GM23338 (cell line): ENCODE measurements around the gene CLEC18C. TPM values are rescaled to one million over a fixed set of nuclear protein-coding genes. Genes with fewer than 3 reads are reported as not detected.
"Not testable (repeated sequence)": the region's sequence is repeated elsewhere in the genome, so short reads cannot be mapped to it uniquely, and the experiment has no call there.

Experiments
- ATAC-seq: fragments of 200-7000 bp; cut with Tn5 transposase; 3 replicates; pipeline ENCODE4 v1.9.1; 2020
- DNase-seq: peaks from one replicate; pipeline ENCODE4 v3.0.0-alpha.2; 2015; ENCODE audit warnings: low spot score
- H2AFZ ChIP-seq: fragments of 200-600 bp; sonication (generic); 2 replicates; pipeline ENCODE4 v1.8.0; 2016; ENCODE audit warnings: antibody characterized with exemption, mild to moderate bottlenecking, moderate library complexity
- H3F3A ChIP-seq: fragments of 200-600 bp; sonication (generic); replicated peaks from 2 replicates; pipeline ENCODE4 v1.8.0; 2017; ENCODE audit warnings: antibody characterized with exemption, mixed run types, low read depth
- H3K27ac ChIP-seq: fragments of 200-600 bp; sonication (generic); 2 replicates; pipeline ENCODE4 v1.6.1; 2016; ENCODE audit warnings: low read depth
- H3K27me3 ChIP-seq: fragments of 200-600 bp; sonication (generic); 2 replicates; pipeline ENCODE4 v1.8.0; 2016; ENCODE audit warnings: mild to moderate bottlenecking, mixed run types, moderate library complexity; ENCODE audit not compliant: insufficient read depth
- H3K36me3 ChIP-seq: fragments of 200-600 bp; sonication (generic); 2 replicates; pipeline ENCODE4 v1.8.0; 2016; ENCODE audit warnings: mild to moderate bottlenecking; ENCODE audit not compliant: insufficient read depth
- H3K4me1 ChIP-seq: fragments of 200-600 bp; sonication (generic); 2 replicates; pipeline ENCODE4 v1.8.0; 2016; ENCODE audit warnings: mild to moderate bottlenecking, moderate library complexity; ENCODE audit not compliant: insufficient read depth
- H3K4me2 ChIP-seq: fragments of 200-600 bp; sonication (generic); 2 replicates; pipeline ENCODE4 v1.7.1; 2017; ENCODE audit warnings: mixed run types
- H3K4me3 ChIP-seq: fragments of 200-600 bp; sonication (generic); 2 replicates; pipeline ENCODE4 v1.6.1; 2016; ENCODE audit warnings: mixed run types
- H3K79me2 ChIP-seq: fragments of 200-600 bp; sonication (generic); replicated peaks from 2 replicates; pipeline ENCODE4 v1.8.0; 2017; ENCODE audit warnings: mild to moderate bottlenecking; ENCODE audit not compliant: insufficient read depth
- H3K9me2 ChIP-seq: fragments of 200-600 bp; sonication (generic); 2 replicates; pipeline ENCODE4 v1.8.0; 2017; ENCODE audit not compliant: insufficient read depth
- H4K20me1 ChIP-seq: fragments of 200-600 bp; sonication (generic); replicated peaks from 2 replicates; pipeline ENCODE4 v1.8.0; 2017; ENCODE audit warnings: mild to moderate bottlenecking; ENCODE audit not compliant: insufficient read depth
- H3K27ac Mint-ChIP-seq: 2 replicates; pipeline ENCODE4 v1.8.0; 2020; ENCODE audit warnings: inconsistent platforms, mild to moderate bottlenecking, moderate library complexity, mixed read lengths
- H3K27me3 Mint-ChIP-seq: 3 replicates; pipeline ENCODE4 v1.8.0; 2022; ENCODE audit warnings: low read depth, mild to moderate bottlenecking, moderate library complexity, mixed read lengths, inconsistent platforms; ENCODE audit not compliant: insufficient read depth, poor library complexity
- H3K36me3 Mint-ChIP-seq: 3 replicates; pipeline ENCODE4 v1.8.0; 2021; ENCODE audit warnings: low read depth, mild to moderate bottlenecking, inconsistent platforms, moderate library complexity, mixed read lengths
- H3K4me1 Mint-ChIP-seq: 3 replicates; pipeline ENCODE4 v1.8.0; 2020; ENCODE audit warnings: mild to moderate bottlenecking, inconsistent platforms, mixed read lengths
- H3K4me3 Mint-ChIP-seq: 3 replicates; pipeline ENCODE4 v1.8.0; 2021; ENCODE audit warnings: moderate library complexity, mild to moderate bottlenecking, inconsistent platforms, mixed read lengths
- H3K9me3 Mint-ChIP-seq: 3 replicates; pipeline ENCODE4 v1.8.0; 2020; ENCODE audit warnings: moderate library complexity, mild to moderate bottlenecking, inconsistent platforms, mixed read lengths
- polyA plus RNA-seq: library from polyadenylated mRNA; unstranded; fragments of >200 nt; fragmentation: Nextera tagmentation; extraction: Ambion mirVana; gene quantifications from 2 replicates; pipeline ENCODE4 v1.2.1, GENCODE V29; 2016
- total RNA-seq: library from RNA; depleted of rRNA; stranded (reverse); fragments of >200 nt; shearing (Covaris generic); gene quantifications from 2 replicates; pipeline ENCODE4 v1.2.3, GENCODE V29; 2014

Gene CLEC18C
- total and polyA plus RNA-seq, 2 experiments from 2014 or later, result 0.06 TPM; not detected in 1

DNA sequence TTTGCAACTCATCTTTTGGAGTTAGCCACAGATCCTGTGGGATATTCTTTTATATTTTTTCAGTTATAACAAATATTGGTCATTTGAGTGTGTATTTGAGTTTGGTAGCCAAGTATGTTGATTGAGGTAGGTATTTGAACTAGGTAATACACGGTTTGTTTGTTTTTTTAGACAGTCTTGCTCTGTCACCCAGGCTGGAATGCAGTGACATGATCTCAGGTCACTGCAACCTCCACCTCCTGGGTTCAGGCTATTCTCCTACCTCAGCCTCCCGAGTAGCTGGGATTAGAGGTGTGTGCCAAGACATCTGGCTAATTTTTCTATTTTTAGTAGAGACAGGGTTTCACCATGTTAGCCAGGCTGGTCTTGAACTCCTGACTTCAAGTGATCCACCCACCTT is 37.0 kb upstream of the CLEC18C start:
- not testable (repeated sequence) for H3K9me2 ChIP-seq, H3K4me3 Mint-ChIP-seq, DNase-seq, H3K4me3 ChIP-seq, H2AFZ ChIP-seq, H4K20me1 ChIP-seq, H3K4me1 ChIP-seq, H3F3A ChIP-seq, ATAC-seq, H3K27ac ChIP-seq, H3K27me3 Mint-ChIP-seq, H3K9me3 Mint-ChIP-seq, H3K27ac Mint-ChIP-seq, H3K79me2 ChIP-seq, H3K4me1 Mint-ChIP-seq, H3K4me2 ChIP-seq, H3K27me3 ChIP-seq
- peaks cover 30% of the 10 kb centered on the region for H3K36me3 ChIP-seq
- peaks cover 74% of the 10 kb centered on the region for H3K36me3 Mint-ChIP-seq

DNA sequence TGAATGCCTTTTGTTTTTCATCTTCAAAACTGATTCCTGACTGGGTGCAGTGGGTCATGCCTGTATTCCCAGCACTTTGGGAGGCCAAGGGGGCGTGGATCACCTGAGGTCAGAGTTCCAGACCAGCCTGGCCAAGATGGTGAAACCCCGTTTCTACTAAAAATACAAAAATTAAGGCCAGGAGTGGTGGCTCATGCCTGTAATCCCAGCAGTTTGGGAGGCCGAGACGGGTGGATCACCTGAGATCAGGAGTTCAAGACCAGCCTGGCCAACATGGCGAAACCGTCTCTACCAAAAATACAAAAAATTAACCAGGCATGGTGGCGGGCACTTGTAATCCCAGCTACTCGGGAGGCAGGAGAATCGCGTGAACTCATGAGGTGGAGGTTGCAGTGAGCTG is 30.8 kb upstream of the CLEC18C start:
- H3K27me3 ChIP-seq, H3F3A ChIP-seq, H3K9me3 Mint-ChIP-seq, H3K4me1 ChIP-seq, H3K4me1 Mint-ChIP-seq, ATAC-seq, H3K79me2 ChIP-seq, H3K4me2 ChIP-seq, H3K4me3 ChIP-seq, H3K27me3 Mint-ChIP-seq, H3K9me2 ChIP-seq, H3K27ac Mint-ChIP-seq, DNase-seq, H3K4me3 Mint-ChIP-seq, H4K20me1 ChIP-seq, H2AFZ ChIP-seq, H3K27ac ChIP-seq: not testable (repeated sequence)
- peaks cover 23% of the 10 kb centered on the region for H3K36me3 ChIP-seq
- peaks cover 64% of the 10 kb centered on the region for H3K36me3 Mint-ChIP-seq

DNA sequence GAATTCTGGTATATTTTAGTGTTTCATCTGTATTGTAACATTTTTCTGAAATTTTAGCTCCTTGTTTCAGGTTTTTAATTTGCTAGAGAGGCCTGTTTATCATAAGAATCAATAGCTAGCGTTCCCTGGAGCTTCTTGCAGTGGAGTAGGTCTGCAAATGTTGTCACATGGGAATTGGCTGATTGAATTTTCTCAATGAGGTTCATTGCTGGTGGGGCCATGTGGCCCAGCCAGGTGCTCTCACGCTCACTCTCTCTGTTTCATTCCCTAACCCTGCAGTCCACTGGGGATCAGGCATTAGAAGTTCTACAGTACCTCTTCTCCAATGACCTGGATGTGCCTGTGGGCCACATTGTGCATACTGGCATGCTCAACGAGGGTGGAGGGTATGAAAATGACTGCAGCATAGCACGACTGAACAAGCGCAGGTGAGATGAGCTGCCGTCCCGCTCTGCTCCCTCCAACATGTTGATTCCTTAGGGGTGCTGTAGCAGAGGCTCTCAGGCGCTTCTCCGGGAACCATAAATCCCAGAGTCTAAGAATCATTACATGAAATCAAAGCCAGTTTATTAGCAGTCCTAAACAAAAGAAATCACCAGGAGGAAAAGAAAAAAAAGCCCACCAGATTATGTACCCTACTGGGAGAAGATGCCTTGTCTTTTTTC is 30.2 kb upstream of the CLEC18C start:
- H3K36me3 Mint-ChIP-seq, result peaks cover 65% of the 10 kb centered on the region
- not testable (repeated sequence) for ATAC-seq

DNA sequence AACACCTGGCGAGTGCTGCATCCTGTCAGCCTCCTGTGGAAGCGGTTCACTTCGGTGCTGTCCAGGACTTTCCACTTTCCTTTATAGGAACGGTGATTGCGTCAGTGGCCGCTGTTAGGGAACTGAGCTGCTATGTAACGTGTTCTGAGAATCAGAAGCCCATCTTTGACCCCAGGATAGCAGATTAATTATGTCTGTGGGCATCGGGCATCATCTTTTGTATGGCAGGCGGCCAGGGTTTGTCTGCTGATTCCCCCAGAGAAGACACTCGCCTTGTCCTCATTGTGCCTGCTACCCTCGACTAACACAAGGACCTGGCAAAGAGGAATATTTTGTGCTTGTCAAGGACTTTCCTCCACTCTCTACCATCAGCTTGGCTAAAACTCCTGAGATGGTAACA is 25.7 kb upstream of the CLEC18C start:
- H3K36me3 ChIP-seq, result peaks cover 40% of the 10 kb centered on the region
- H3K4me1 ChIP-seq, H3K27me3 ChIP-seq, H3K9me2 ChIP-seq, H3K4me2 ChIP-seq, DNase-seq, H3K79me2 ChIP-seq, ATAC-seq, H3K4me3 ChIP-seq, H3K9me3 Mint-ChIP-seq, H3K27ac Mint-ChIP-seq, H2AFZ ChIP-seq, H3K4me1 Mint-ChIP-seq, H3K27ac ChIP-seq, H3K27me3 Mint-ChIP-seq, H3K4me3 Mint-ChIP-seq: not testable (repeated sequence)
- H4K20me1 ChIP-seq, result peaks cover 25% of the 10 kb centered on the region; the same call in 1 of the 2 replicates
- peaks cover 73% of the 10 kb centered on the region for H3K36me3 Mint-ChIP-seq
- H3F3A ChIP-seq, result peaks cover 14% of the 10 kb centered on the region

More for the DNA sequence above, 30.2 kb upstream of the CLEC18C start:
- not testable (repeated sequence) for H3K4me1 ChIP-seq, H3K4me3 ChIP-seq, H3K27ac Mint-ChIP-seq, H3K79me2 ChIP-seq, H3K9me2 ChIP-seq, H3K4me3 Mint-ChIP-seq, H3K9me3 Mint-ChIP-seq, H3K4me1 Mint-ChIP-seq, H3F3A ChIP-seq, H4K20me1 ChIP-seq, DNase-seq, H3K27me3 Mint-ChIP-seq, H3K27me3 ChIP-seq, H3K27ac ChIP-seq, H2AFZ ChIP-seq, H3K4me2 ChIP-seq
- H3K36me3 ChIP-seq, result peaks cover 23% of the 10 kb centered on the region

DNA sequence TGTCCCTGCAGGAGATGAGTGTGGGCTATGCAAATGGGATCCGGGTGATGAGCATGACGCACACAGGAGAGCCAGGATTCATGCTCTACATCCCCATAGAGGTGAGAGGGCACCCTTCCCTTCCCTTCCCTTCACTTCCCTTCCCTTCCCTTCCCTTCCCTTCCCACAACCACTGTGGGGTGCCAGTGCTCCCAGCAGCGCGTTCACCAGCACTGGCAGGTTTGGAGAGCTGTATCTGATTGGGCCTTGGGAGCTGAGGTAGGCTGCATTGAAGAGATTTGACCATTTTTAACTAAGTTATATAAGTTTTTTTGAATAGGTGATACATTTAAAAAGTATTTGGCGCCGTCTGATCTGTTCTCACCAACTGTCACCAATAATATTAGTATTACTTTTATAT is 25.1 kb upstream of the CLEC18C start:
- not testable (repeated sequence) for H3K4me1 ChIP-seq, H3K27me3 Mint-ChIP-seq, H3K4me3 Mint-ChIP-seq, H3K4me2 ChIP-seq, ATAC-seq, H3K79me2 ChIP-seq, H3K4me3 ChIP-seq, H3K4me1 Mint-ChIP-seq, H3K27ac Mint-ChIP-seq, DNase-seq, H3K9me2 ChIP-seq, H3K27ac ChIP-seq, H2AFZ ChIP-seq, H3K9me3 Mint-ChIP-seq, H3K27me3 ChIP-seq
- H3K36me3 Mint-ChIP-seq, result peaks cover 73% of the 10 kb centered on the region
- H3F3A ChIP-seq, result peaks cover 15% of the 10 kb centered on the region
- H4K20me1 ChIP-seq, result peaks cover 30% of the 10 kb centered on the region; the same call in 1 of the 2 replicates
- H3K36me3 ChIP-seq, result peaks cover 40% of the 10 kb centered on the region

DNA sequence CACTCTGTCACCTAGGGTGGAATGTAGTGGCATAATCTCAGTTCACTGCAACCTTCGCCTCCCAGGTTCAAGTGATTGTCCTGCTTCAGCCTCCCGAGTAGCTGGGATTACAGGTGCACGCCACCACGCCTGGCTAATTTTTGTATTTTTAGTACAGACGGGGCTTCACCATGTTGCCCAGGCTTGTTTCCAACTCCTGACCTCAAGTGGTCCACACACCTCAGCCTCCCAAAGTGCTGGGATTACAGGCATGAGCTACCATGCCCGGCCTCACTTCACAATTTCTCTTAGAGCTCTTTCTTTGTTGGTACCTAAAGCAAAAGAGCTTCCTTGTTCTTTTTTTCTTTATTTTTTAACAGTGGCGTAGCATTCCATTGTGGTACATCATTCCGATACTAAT is 24.3 kb upstream of the CLEC18C start:
- Histone ChIP-seq H3K36me3 (peaks cover 48% of the 10 kb centered on the region), H4K20me1 (peaks cover 30% of the 10 kb centered on the region; the same call in 1 of the 2 replicates), H3F3A (peaks cover 15% of the 10 kb centered on the region)
- H2AFZ ChIP-seq, H3K4me1 ChIP-seq, H3K27ac Mint-ChIP-seq, H3K4me3 Mint-ChIP-seq, H3K4me2 ChIP-seq, H3K27me3 ChIP-seq, H3K27ac ChIP-seq, H3K9me3 Mint-ChIP-seq, DNase-seq, H3K4me3 ChIP-seq, H3K79me2 ChIP-seq, ATAC-seq, H3K27me3 Mint-ChIP-seq, H3K4me1 Mint-ChIP-seq, H3K9me2 ChIP-seq: not testable (repeated sequence)
- H3K36me3 Mint-ChIP-seq, result peaks cover 79% of the 10 kb centered on the region
